Measurements from ENCODE around the gene MCF2L. TPM values are rescaled to one million over a fixed set of nuclear protein-coding genes. Genes with fewer than 3 reads are reported as not detected.
A peak's percentile ranks its signal among the peaks of the same experiment; 100 is the strongest.

MCF2L gene
- polyA plus RNA-seq, 1 donor: 30.9 TPM

GRCh38 chr13:113008851-113009250 is 39.8 kb downstream of the MCF2L start:
- peaks cover 7% of the 10 kb centered on the region for H3K9me3 ChIP-seq (ENCODE audit: control insufficient read depth, low read depth, low read length)
- DNase-seq: no peak
- H3K36me3 ChIP-seq (ENCODE audit: control insufficient read depth, insufficient read depth, low read length): peaks cover 12% of the 10 kb centered on the region
- H3K27me3 ChIP-seq (ENCODE audit: control insufficient read depth, insufficient read depth, low read length): no peaks in the 10 kb centered on the region
- H3K4me3 ChIP-seq (ENCODE audit: low read length): no peak overlapping the region
- no peaks in the 10 kb centered on the region for H3K4me1 ChIP-seq (ENCODE audit: control insufficient read depth, insufficient read depth, low read length)
- H3K27ac ChIP-seq (ENCODE audit: low read length): no peak overlapping the region
- 100% methylated on average over 3 of the region's 33 CpGs for WGBS (ENCODE audit: insufficient coverage, low lambda C conversion rate)

DNA sequence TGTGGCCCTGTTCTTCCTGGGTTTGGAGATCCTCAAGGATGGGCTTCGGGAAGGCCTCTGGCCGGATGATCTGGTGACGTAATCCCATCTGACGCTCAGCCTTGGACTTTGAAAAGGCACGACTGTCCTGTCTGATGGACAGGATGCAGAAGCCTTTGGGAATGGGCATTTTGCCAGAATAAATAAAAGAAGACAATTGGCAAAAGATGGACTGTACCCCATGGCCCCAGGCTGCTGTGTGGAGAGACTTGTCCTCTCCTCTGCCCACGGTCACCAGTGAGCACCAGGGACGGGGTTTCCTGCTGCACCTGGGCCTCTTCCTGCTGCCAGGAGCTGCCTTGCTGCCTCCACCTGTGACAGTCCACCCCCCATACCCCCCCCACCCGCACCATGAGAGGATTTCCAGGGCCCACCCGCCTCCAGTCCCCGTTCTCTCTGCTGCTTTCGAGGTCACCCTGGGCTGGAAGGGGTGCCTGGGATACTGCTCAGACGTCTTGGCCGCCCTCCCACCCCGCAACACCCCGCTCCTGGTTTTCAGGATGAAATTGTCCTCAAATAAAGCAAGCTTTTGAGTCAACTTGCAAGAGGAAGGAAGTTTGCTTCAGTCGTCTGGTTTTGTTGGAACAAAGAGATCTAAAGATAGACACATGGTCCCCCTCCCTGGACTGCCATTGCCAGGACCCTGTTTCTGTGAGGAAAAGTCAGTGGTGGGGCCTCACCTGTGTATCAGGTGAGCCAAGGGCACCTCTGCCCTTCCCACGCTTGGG is 40.9 kb downstream of the MCF2L start:
- 80% methylated on average over 2 of the region's 17 CpGs for WGBS (ENCODE audit: insufficient coverage, low lambda C conversion rate)
- DNase-seq: peak; percentile 57 to 68

DNA sequence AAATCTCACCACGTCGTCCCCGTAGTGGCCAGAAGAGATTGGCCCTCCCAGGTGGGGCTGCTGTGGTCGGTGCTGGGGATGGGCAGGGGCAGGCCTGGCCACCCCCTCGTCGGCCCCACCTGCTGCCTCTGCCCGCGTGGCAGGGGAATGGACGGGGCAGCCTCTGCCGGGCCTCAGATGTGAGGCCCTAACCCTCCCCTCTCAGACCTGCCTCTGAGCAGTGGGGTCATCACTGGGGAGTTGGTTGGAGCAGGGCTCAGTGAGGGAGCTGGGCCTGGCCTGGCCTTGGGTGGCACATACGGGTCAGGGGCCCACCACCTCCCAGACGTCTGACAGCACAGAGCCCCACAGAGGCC is 41.5 kb downstream of the MCF2L start:
- H3K4me3 ChIP-seq (ENCODE audit: low read length): no peak overlapping the region
- H3K9me3 ChIP-seq (ENCODE audit: control insufficient read depth, low read depth, low read length): peaks cover 7% of the 10 kb centered on the region
- no peaks in the 10 kb centered on the region for H3K4me1 ChIP-seq (ENCODE audit: control insufficient read depth, insufficient read depth, low read length)
- DNase-seq: no peak
- H3K27ac ChIP-seq (ENCODE audit: low read length): no peak overlapping the region
- peaks cover 7% of the 10 kb centered on the region for H3K36me3 ChIP-seq (ENCODE audit: control insufficient read depth, insufficient read depth, low read length)
- WGBS (ENCODE audit: insufficient coverage, low lambda C conversion rate): no CpG with 5 or more reads among the region's 12 CpGs
- H3K27me3 ChIP-seq (ENCODE audit: control insufficient read depth, insufficient read depth, low read length): no peaks in the 10 kb centered on the region

More for the DNA sequence above, 40.9 kb downstream of the MCF2L start:
- Histone ChIP-seq H3K36me3 (ENCODE audit: control insufficient read depth, insufficient read depth, low read length) (peaks cover 5% of the 10 kb centered on the region), H3K4me3 (ENCODE audit: low read length) (no peak overlapping the region), H3K27me3 (ENCODE audit: control insufficient read depth, insufficient read depth, low read length) (no peaks in the 10 kb centered on the region), H3K4me1 (ENCODE audit: control insufficient read depth, insufficient read depth, low read length) (no peaks in the 10 kb centered on the region), H3K27ac (ENCODE audit: low read length) (no peak overlapping the region), H3K9me3 (ENCODE audit: control insufficient read depth, low read depth, low read length) (peaks cover 7% of the 10 kb centered on the region)

GRCh38 chr13:113013303-113013702 is 44.3 kb downstream of the MCF2L start:
- DNase-seq: no peak
- Histone ChIP-seq H3K4me1 (ENCODE audit: control insufficient read depth, insufficient read depth, low read length) (no peaks in the 10 kb centered on the region), H3K27ac (ENCODE audit: low read length) (no peak overlapping the region), H3K4me3 (ENCODE audit: low read length) (no peak overlapping the region), H3K27me3 (ENCODE audit: control insufficient read depth, insufficient read depth, low read length) (no peaks in the 10 kb centered on the region), H3K9me3 (ENCODE audit: control insufficient read depth, low read depth, low read length) (peaks cover 7% of the 10 kb centered on the region), H3K36me3 (ENCODE audit: control insufficient read depth, insufficient read depth, low read length) (peaks cover 31% of the 10 kb centered on the region)
- WGBS (ENCODE audit: insufficient coverage, low lambda C conversion rate): no CpG with 5 or more reads among the region's 9 CpGs

- Histone ChIP-seq H3K27me3 (ENCODE audit: control insufficient read depth, insufficient read depth, low read length) (no peaks in the 10 kb centered on the region), H3K9me3 (ENCODE audit: control insufficient read depth, low read depth, low read length) (peaks cover 3% of the 10 kb centered on the region), H3K4me3 (ENCODE audit: low read length) (no peak overlapping the region), H3K36me3 (ENCODE audit: control insufficient read depth, insufficient read depth, low read length) (peaks cover 33% of the 10 kb centered on the region), H3K4me1 (ENCODE audit: control insufficient read depth, insufficient read depth, low read length) (no peaks in the 10 kb centered on the region), H3K27ac (ENCODE audit: low read length) (no peak overlapping the region)
- DNase-seq: no peak
- no CpG with 5 or more reads among the region's 25 CpGs for WGBS (ENCODE audit: insufficient coverage, low lambda C conversion rate)
Observed at GRCh38 chr13:113013878-113014751, 45.1 kb downstream of the MCF2L start.

DNA sequence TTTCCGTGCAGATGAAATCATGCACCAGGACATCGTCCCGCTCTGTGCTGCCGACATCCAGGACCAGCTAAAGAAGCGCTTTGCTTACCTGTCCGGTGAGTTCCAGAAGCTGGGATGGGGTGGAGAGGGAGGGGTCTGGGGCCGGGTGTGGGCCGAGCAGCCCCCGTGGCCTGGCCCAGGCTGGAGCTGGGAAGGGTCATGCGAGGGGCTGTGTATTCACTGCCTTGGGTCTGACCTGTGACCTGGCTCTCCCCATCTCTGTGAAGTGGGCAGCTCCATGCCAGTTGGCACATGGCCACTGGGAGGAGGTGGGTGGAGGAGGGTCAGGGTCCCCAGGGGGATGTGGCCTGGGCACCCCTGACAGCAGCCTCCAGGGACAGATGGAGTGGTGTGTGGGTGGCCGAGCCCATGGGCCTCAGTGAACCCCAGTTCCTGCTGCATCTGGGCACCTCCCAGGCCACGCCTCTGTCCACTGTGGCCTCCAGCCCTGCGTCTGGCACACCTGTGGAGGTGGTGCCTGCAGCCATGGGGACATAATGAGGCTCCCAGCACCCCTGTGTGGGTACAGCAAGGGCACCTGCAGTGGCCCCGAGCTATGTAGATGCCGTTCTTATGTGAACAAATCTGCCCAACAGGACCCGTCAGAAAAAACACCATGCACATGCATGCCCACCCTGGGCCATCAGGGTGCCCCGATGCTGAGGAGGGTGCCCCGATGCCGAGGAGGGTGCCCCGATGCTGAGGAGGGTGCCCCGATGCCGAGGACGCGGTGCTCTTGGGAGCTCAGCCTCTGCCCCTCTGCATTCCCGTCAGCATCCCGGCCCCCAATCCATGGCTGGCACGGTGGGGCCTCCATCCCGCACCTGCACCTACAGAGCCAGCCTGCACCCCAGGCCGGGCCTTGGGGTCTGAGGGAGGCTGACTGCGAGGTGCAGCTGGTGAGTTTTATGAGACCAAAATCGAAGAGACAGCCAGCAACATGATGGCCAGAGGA is 46.0 kb downstream of the MCF2L start:
- H3K27me3 ChIP-seq (ENCODE audit: control insufficient read depth, insufficient read depth, low read length): no peaks in the 10 kb centered on the region
- peaks cover 3% of the 10 kb centered on the region for H3K9me3 ChIP-seq (ENCODE audit: control insufficient read depth, low read depth, low read length)

GRCh38 chr13:113015826-113016525 is 47.0 kb downstream of the MCF2L start:
- H3K27ac ChIP-seq (ENCODE audit: low read length): no peak overlapping the region
- H3K9me3 ChIP-seq (ENCODE audit: control insufficient read depth, low read depth, low read length): peaks cover 3% of the 10 kb centered on the region
- H3K4me1 ChIP-seq (ENCODE audit: control insufficient read depth, insufficient read depth, low read length): no peaks in the 10 kb centered on the region
- no peaks in the 10 kb centered on the region for H3K27me3 ChIP-seq (ENCODE audit: control insufficient read depth, insufficient read depth, low read length)
- no peak for DNase-seq
- peaks cover 42% of the 10 kb centered on the region for H3K36me3 ChIP-seq (ENCODE audit: control insufficient read depth, insufficient read depth, low read length)
- WGBS (ENCODE audit: insufficient coverage, low lambda C conversion rate): no CpG with 5 or more reads among the region's 22 CpGs
- H3K4me3 ChIP-seq (ENCODE audit: low read length): no peak overlapping the region

More for the DNA sequence above, 46.0 kb downstream of the MCF2L start:
- Histone ChIP-seq H3K27ac (ENCODE audit: low read length) (no peak overlapping the region), H3K4me1 (ENCODE audit: control insufficient read depth, insufficient read depth, low read length) (no peaks in the 10 kb centered on the region), H3K36me3 (ENCODE audit: control insufficient read depth, insufficient read depth, low read length) (peaks cover 38% of the 10 kb centered on the region), H3K4me3 (ENCODE audit: low read length) (no peak overlapping the region)
- WGBS (ENCODE audit: insufficient coverage, low lambda C conversion rate): no CpG with 5 or more reads among the region's 31 CpGs
- no peak for DNase-seq

DNA sequence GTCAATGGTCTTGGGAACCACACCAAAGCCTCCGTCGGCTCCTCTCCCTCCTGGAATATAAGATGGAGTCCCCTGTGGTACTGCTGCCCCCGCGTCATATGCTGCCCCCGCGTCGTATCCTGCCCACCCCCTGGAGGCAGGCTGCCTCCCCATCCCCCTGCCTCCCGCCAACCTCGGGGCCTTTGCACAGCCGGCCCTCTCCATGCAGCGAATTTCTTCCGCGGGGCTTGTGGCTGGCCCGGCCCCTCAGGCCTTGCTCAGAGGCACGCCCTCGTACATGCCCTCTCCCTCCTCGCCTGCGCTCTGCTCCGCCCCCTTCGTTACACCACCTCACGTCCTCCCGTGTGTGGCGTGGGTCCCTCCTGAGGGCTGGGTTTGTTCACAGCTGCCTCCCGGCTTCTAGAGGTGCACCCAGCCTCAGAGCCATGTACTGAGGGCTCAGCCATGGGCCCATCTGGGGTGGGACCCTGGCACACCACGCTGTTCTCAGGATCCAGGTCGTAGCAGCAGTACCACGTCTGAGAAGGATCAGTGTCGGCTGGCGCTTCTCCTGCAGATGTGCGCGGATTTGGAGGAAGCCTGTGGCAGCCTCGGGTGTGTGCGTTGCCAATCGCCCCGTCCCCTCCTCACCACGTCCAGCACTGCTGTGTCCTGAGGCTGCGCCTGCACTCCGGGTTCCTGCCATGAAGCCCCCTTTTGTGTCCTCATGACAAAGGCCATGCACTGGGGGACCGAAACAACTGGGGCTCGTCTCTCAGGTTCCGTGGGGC is 47.7 kb downstream of the MCF2L start:
- Histone ChIP-seq H3K4me1 (ENCODE audit: control insufficient read depth, insufficient read depth, low read length) (no peaks in the 10 kb centered on the region), H3K27ac (ENCODE audit: low read length) (no peak overlapping the region), H3K36me3 (ENCODE audit: control insufficient read depth, insufficient read depth, low read length) (peaks cover 46% of the 10 kb centered on the region), H3K27me3 (ENCODE audit: control insufficient read depth, insufficient read depth, low read length) (no peaks in the 10 kb centered on the region), H3K4me3 (ENCODE audit: low read length) (no peak overlapping the region), H3K9me3 (ENCODE audit: control insufficient read depth, low read depth, low read length) (no peaks in the 10 kb centered on the region)
- WGBS (ENCODE audit: insufficient coverage, low lambda C conversion rate): no CpG with 5 or more reads among the region's 41 CpGs
- DNase-seq: no peak

DNA sequence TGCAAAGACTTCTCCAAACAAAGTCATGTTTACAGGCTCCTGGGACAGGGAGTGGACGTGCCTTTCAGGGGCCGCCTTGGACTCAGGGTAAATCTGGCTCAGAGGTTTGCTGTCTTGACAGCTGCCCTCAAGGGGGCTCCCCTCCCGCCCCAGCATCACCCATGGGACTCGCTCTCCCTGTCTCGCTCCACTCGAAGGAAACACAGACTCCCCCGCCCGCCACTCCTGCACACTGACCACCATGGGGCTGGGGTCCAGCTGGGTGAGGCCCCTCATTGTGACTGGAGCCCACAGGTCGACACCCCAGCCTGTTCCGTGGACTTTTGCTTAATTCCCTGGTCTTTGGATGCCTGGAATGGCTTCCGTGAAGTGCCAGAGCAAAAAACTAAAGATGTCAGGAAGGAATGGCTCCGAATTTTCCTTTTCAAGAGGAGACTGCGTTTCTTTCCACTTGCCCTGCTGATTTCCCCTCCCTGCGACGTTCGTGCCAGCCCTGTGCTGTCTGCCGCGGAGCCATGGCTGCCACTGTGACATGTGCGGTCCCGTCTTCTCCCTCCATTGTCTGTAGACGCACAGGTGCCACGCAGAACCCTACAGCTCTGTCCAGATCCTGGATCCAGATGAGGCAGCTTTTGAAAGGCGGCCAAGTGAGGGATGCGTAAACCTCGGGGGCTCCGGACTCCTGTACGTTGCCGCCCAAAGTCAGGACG is 48.6 kb downstream of the MCF2L start:
- Histone ChIP-seq H3K27ac (ENCODE audit: low read length) (no peak overlapping the region), H3K36me3 (ENCODE audit: control insufficient read depth, insufficient read depth, low read length) (peaks cover 46% of the 10 kb centered on the region), H3K4me1 (ENCODE audit: control insufficient read depth, insufficient read depth, low read length) (no peaks in the 10 kb centered on the region), H3K4me3 (ENCODE audit: low read length) (no peak overlapping the region), H3K9me3 (ENCODE audit: control insufficient read depth, low read depth, low read length) (no peaks in the 10 kb centered on the region), H3K27me3 (ENCODE audit: control insufficient read depth, insufficient read depth, low read length) (no peaks in the 10 kb centered on the region)
- 100% methylated on average over 3 of the region's 29 CpGs for WGBS (ENCODE audit: insufficient coverage, low lambda C conversion rate)
- no peak for DNase-seq

Measured in large intestine (tissue), 3 donors.